GM20431 (cell line): Measurements from ENCODE around the gene MGAM2.

ENCODE experiments used
- in situ Hi-C: fragments of 300-500 bp; cut with MseI, MboI; formaldehyde crosslinking; loops from one replicate; pipeline ENCODE4 v1.15.0; 2020; ENCODE audit warnings: low sequenced_read_pairs; ENCODE audit not compliant: unreplicated experiment

MGAM2 gene

GRCh38 chr7:142172932-142173331, 61.4 kb downstream of the MGAM2 start:
- in situ Hi-C loops = no loop called here

- in situ Hi-C loops = no loop called here
These were observed 62.9 kb downstream of the MGAM2 start for GRCh38 chr7:142174441-142174840.

GRCh38 chr7:142175594-142175993, 64.1 kb downstream of the MGAM2 start:
- in situ Hi-C loops = no loop called here

GRCh38 chr7:142176901-142177300, 65.4 kb downstream of the MGAM2 start:
- in situ Hi-C loops = no loop called here

GRCh38 chr7:142177869-142178268, 66.4 kb downstream of the MGAM2 start:
- in situ Hi-C loops = no loop called here

- in situ Hi-C loops = no loop called here
These were observed 68.9 kb downstream of the MGAM2 start for GRCh38 chr7:142180426-142180825.

- in situ Hi-C loops = no loop called here
These were observed 69.7 kb downstream of the MGAM2 start for GRCh38 chr7:142181211-142181610.

GRCh38 chr7:142181966-142182365, 70.4 kb downstream of the MGAM2 start:
- in situ Hi-C loops = no loop called here

GRCh38 chr7:142185069-142185468, 73.6 kb downstream of the MGAM2 start:
- in situ Hi-C loops = no loop called here

- in situ Hi-C loops = no loop called here
These were observed 74.3 kb downstream of the MGAM2 start for GRCh38 chr7:142185801-142186200.

GRCh38 chr7:142188154-142188553, 76.6 kb downstream of the MGAM2 start:
- in situ Hi-C loops = no loop called here

- in situ Hi-C loops = no loop called here
These were observed 77.3 kb downstream of the MGAM2 start for GRCh38 chr7:142188846-142189245.

- in situ Hi-C loops = no loop called here
These were observed 82.7 kb downstream of the MGAM2 start for GRCh38 chr7:142194201-142194600.

GRCh38 chr7:142196066-142196840, 84.7 kb downstream of the MGAM2 start:
- in situ Hi-C loops = no loop called here

GRCh38 chr7:142200206-142200605, 88.7 kb downstream of the MGAM2 start:
- in situ Hi-C loops = no loop called here

- in situ Hi-C loops = no loop called here
These were observed 117.1 kb downstream of the MGAM2 start for GRCh38 chr7:142228537-142229104.

- in situ Hi-C loops = no loop called here
These were observed 120.2 kb downstream of the MGAM2 start for GRCh38 chr7:142231716-142232115.

- in situ Hi-C loops = no loop called here
These were observed 129.0 kb downstream of the MGAM2 start for GRCh38 chr7:142240546-142240945.

GRCh38 chr7:142243823-142244222, 132.3 kb downstream of the MGAM2 start:
- in situ Hi-C loops = no loop called here

GRCh38 chr7:142248166-142249160, 136.9 kb downstream of the MGAM2 start:
- in situ Hi-C loops = no loop called here

- in situ Hi-C loops = no loop called here
These were observed 138.4 kb downstream of the MGAM2 start for GRCh38 chr7:142249918-142250317.
